Activated CD4-positive, alpha-beta T cell treated with anti-CD3 and anti-CD28 coated beads for 48 hours (primary cell): ENCODE results near the gene CPAMD8.
"Not testable (repeated sequence)": the region's sequence is repeated elsewhere in the genome, so short reads cannot be mapped to it uniquely, and the experiment has no call there.

Source experiments
- DNase-seq: peaks from one replicate; pipeline ENCODE4 v3.0.0-alpha.2; 2020

The CPAMD8 gene

DNA sequence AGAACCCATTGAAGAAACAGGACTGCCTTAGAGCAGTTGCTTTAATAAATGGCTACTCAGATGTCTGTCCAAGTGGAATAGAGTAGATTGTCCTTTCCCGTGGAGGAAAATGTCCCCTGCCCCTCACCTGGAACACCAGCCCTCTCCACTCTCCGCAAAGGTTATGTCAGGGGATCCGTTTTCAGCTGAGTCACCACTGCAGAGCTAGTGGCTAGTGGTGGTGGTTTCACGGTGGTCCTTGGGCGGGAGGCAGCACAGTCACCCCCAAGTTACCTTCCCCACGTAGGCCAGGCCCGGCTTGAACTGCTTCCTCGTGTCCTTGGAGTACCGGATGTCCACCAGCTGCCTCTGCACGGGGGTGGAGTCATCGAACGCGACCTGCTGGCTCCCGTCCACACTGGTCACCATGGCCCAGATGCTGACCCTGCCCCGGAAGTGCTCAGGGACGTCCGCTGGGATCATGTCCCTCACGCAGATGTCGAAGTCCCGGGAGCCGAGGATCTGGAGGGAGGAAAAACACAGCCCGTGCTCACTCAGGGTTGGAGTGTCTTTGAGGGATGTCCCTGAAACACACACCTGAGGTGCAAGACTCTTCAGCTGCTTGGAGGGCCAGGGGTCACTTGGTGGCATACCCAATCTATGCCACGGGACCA, 29.6 kb downstream of the CPAMD8 start:
- not testable (repeated sequence) for DNase-seq

DNA sequence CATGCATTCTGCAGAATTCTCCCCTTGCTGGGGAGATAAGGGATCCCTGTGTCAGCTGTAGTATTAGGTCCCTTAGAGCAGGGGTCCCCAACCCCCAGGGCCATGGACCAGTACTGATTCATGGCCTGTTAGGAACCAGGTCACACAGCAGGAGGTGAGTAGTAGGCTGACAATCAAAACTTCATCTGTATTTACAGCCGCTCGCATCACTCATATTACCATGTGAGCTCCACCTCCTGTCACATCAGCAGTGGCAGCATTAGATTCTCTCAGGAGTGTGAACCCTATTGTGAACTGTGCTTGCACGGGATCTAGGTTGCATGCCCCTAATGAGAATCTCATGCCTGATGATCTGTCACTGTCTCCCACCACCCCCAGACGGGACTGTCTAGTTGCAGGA, 37.9 kb downstream of the CPAMD8 start:
- DNase-seq = no peak

DNA sequence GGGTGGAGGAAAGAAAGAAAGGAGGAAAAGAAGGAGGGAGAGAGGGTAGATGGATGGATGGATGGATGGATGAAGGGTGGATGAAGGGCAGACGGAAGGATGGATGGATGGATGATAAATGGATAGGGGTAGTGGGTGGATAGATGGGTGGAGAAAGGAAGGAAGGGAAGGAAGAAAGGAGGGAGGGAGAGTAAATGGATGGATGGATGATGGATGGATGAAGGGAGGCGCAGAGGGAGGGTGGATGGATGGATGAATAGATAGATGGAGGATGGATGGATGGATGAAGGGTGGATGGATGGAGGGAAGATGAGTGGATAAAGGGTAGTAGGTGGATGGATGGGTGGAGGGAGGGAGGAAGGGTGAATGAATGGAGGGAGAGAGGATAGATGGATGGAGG, 41.2 kb downstream of the CPAMD8 start:
- no peak for DNase-seq

DNA sequence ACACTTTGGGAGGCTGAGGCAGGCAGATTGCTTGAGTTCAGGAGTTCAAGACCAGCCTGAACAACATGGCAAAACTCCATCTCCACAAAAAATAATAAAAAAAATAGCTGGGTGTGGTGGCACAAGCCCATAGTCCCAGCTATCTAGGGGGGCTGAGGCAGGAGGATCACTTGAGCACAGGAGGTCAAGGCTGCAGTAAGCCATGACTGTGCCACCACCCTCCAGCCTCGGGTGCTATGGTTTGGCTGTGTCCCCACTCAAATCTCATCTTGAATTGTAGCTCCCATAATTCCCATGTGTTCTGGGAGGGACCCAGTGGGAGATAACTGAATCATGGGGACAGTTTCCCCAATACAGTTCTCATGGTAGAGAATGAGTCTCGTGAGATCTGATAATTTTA, 44.0 kb downstream of the CPAMD8 start:
- not testable (repeated sequence) for DNase-seq

DNA sequence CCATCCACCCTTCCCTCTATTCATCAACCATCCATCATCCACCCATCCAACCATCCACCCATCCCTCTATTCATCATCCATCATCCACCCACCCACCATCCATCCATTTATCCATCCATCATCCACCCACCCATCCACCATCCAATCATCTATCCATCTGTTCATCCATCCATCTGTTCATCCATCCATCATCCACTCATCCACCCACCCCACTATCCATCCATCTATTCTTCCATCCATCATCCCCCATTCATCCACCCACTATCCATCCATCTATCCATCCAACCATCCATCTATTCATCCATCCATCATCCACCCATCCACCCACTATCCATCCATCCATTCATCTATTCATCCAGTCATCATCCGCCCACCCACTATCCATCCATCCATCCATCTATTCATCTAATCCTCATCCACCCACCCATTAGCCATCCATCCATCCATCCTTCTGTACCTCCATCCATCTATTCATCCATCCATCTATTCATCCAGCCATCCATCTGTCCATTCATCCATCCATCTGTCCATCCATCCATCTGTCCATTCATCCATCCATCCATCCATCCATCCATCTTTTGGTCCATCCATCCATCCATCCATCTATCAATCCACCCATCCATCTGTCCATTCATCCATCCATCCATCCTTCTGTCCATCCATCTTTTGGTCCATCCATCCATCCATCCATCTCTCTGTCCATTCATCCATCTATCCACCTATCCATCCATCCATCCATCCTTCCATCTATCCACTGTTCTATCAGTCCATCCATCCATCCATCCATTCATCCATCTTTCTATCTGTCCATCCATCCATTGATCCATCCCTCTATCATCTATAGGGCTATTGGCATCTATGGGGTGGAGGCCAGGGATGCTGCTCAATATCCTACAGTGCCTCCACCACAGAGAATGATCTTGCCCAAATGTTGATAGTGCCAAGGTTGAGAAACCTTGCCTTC, 47.5 kb downstream of the CPAMD8 start:
- DNase-seq = no peak

DNA sequence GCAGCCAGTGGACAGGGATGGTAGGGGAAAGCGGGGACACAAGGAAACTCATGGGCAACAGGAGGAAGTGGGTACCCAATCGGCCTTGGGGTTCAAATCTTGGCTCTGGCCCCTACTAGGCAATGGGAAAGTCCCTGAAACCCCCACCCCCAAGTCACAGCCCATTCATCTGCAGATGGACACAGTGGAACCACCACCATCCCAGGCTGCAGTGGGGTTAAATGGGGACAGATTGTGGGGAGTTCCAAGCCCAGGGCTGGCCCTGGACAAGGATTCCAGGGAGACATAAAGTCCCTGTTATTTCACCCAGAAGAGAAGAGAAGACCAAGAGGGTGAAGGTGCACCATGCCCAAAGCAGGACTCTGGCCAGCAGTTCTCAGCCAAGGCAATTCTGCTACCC, 48.5 kb downstream of the CPAMD8 start:
- DNase-seq = no peak

DNA sequence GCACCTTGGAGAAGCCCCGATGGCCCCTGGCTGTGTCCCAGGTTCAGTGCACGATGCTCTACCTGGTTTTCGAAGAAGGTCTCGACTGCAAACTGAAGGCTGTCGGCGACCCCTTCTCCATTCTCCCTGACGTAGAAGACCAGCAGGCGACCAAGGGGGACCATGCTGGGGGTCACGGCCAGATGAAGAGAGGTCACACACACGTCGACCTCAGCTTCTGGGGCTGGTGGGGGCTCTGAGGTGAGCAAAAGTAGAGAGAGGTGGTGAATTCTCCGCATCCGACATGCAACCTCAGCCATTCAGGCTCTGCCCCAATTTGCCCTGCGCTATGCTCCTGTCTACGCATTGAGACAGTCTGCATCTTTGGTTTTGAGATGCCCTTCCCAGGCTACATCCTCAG, 49.3 kb downstream of the CPAMD8 start:
- DNase-seq = no peak

DNA sequence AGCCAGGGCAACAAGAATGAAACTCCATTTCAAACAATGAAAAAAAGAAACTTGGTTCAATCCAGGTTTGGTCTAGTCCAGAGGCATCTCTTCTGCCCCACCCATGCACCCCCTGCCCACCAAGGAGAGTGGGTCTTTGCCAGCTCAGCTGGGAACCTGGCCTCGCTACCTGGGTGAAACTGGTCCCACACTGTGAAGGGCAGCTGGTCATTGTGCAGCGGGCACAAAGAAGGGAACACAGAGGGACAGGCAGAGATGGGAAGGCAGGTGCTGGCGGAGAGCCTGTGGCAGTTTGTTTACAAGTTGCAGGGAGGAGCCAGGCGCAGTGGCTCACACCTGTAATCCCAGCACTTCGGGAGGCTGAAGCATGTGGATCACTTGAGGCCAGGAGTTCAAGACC, 50.2 kb downstream of the CPAMD8 start:
- no peak for DNase-seq

DNA sequence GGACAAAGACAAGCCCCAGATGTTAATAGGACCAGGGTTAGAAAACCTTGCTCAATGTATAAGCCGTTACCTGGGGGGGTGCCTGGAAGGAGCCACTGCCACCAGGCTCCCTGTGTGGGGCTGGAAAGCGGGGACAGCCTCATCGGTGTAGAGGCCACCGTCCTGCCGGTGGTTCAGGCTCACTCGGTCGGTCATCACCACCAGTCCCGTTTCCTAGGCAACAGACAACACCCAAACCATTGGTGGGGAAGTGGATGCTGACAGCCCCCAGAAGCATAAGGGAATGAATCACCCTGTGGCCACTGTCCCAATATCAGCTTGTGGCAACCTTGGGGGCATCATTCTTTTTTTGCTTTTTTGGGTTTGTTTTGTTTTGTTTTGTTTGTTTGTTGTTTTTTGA, 55.8 kb downstream of the CPAMD8 start:
- no peak for DNase-seq

DNA sequence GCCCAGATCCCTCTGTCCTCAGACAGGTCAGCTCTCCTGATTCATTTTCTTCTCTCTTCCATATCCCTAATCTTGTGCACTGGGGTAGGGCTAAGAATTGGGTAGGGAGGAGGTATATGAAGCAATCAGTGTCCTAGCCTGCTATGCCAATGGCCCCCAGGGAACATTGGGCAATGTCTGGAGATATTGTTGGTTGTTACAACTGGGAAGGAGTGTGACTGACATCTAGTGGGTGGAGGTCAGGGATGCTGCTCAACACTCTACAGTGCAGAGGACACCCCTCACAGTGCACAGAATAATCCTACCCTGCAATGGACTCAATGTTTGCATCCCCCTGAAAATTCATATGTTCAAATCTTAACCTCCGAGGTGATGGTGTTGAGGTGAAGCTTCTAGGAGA, 57.5 kb downstream of the CPAMD8 start:
- DNase-seq = peak; percentile 4

DNA sequence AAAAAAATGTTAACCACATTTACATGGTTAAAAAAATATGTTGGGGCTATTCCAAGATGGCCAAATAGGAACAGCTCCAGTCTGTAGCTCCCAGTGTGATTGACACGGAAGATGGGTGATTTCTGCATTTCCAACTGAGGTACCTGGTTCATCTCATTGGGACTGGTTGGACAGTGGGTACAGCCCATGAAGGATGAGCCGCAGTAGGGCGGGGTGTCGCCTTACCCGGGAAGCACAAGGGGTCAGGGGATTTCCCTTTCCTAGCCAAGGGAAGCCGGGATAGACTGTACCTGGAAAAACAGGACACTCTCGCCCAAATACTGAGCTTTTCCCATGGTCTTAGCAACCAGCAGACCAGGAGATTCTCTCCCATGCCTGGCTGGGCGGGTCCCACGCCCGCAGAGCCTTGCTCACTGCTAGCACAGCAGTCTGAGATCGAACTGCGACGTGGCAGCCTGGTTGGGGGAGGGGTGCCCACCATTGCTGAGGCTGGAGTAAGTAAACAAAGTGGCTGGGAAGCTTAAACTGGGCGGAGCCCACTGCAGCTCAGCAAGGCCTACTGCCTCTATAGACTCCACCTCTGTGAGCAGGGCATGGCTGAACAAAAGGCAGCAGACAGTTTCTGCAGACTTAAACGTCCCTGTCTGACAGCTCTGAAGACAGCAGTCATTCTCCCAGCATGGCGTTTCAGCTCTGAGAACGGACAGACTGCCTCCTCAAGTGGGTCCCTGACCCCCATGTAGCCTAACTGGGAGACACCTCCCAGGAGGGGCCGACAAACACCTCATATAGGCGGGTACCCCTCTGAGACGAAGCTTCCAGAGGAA, 65.4 kb downstream of the CPAMD8 start:
- not testable (repeated sequence) for DNase-seq

DNA sequence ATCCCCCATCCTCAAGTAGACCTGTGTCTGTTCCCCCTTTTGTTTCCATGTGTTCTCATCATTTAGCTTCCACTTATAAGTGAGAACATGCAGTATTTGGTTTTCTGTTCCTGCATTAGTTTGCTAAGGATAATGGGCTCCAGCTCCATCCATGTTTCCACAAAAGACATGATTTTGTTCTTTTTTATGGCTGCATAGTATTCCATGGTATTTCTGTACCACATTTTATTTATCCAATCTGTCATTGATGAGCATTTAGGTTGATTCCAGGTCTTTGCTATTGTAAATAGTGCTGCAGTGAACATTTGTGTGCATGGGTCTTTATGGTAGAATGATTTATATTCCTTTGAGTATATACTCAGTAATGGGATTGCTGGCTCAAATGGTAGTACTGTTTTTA, 68.3 kb downstream of the CPAMD8 start:
- DNase-seq = not testable (repeated sequence)

DNA sequence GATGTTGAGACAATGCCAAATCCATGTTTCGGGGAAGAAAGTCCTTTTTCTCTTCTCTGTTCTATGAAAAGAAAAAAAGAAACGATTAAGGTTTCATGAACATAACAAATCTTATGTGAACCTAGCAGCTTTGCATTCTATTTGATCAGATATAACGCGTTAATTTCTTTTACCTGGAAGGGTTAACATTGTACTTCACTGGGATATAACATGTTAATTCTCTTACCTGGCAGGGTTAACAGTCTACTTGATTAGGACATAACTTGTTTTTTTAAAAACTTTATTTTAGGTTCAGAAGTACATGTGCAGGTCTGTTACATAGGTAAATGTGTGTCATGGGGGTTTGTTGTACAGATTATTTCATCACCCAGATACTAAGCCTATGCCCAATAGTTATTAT, 68.8 kb downstream of the CPAMD8 start:
- no peak for DNase-seq

DNA sequence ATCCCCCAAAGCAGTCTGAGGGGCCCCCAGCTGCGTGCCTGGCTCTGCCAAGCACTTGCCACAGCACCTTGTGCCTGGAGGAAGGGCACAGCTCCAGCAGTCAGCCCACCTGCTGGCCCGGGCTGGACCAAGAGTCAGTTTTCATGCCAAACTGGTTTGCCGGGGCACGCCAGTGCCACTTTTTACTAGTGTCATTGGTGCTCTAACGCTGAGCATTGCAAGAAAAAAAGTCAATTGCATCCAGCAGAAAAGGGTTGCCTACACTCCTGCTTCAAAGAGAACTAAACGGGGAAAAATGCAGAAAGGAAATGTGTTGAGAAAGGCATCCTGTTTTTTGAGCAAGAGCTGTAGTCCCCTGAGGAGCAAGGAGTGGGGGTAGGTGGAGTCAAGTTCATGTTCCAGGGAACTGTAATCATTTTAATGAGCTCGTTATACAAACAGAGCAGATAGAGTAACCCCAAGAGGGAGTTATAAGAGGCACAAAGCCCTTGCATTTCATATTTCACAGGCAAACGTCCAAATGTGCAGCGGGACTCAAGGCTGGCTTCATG, 69.4 kb downstream of the CPAMD8 start:
- no peak for DNase-seq

DNA sequence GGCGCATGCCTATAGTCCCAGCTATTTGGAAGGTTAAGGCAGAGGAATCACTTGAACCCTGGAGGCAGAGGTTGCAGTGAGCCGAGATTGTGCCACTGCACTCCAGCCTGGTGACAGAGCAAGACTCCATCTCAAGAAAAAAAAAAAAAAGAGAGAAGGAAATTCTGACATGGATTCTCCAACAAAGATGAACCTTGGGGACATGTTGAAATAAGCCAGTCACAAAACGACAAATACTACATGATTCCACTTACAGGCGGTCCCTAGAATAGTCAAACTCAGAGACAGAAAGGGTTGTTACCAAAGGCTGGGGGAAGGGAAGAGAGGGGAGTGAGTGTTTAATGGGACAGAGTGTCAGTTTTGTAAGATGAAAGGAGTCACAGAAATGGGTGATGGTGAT, 71.4 kb downstream of the CPAMD8 start:
- DNase-seq = no peak

DNA sequence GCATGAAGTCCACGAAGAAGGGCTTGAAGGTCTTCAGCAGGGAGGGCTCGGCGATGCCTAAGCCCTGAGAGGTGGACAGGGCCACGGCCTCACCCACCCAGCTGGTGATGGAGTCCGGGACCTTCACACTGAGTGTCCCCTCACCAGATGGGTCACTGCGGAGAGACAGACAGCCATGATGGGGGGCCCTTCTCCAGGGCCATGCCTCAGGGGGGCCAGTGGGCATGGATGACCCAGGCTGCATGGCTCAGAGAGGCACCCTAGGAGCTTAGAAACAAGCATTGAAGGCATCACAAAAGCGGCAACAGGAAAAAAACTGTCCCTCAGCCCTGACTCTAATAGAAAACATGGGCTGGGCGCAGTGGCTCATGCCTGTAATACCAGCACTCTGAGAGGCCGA, 74.6 kb downstream of the CPAMD8 start:
- no peak for DNase-seq

DNA sequence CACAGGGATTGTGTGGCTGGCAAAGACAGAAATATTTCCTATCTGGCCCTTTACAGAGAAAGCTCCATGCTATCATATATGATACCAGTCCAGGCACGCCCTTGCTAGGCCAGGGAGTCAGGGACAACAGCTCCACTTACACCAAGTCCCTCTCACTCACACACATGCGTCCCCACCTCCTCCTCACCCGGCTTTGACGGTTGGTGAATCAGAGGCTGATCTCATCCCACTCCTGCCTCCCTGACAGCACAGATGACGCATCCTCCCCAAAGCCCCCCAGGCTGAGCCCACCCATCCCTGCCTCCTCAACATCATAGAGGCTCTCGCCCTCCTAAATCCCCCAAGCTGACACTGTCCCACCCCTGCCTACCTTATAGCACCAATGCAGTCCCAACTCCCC, 75.1 kb downstream of the CPAMD8 start:
- DNase-seq = no peak

DNA sequence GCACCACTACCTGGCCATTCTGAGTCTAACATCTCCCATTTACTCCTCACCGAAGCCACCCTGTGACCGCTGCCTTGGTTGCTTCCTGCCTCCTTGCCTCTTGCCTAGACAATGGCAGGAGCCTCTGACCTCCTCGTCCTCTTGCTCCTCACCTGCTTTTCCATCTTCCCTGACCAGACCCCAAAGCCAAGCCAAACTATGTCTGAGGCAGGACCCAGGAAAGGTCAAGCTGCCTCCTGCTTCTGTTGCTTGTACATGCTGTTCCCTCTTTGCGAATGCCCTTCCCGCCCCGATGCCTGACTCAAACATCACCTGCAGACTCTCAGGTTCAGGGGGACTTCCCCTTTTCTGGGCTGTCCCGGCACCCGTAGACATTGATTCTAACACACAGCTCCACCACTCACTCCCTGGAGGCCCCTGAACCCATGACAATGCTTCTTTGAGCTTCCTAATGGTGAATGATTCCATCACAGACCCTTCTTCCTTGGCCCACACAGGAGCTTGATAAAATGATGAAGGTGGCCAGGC, 77.0 kb downstream of the CPAMD8 start:
- no peak for DNase-seq

DNA sequence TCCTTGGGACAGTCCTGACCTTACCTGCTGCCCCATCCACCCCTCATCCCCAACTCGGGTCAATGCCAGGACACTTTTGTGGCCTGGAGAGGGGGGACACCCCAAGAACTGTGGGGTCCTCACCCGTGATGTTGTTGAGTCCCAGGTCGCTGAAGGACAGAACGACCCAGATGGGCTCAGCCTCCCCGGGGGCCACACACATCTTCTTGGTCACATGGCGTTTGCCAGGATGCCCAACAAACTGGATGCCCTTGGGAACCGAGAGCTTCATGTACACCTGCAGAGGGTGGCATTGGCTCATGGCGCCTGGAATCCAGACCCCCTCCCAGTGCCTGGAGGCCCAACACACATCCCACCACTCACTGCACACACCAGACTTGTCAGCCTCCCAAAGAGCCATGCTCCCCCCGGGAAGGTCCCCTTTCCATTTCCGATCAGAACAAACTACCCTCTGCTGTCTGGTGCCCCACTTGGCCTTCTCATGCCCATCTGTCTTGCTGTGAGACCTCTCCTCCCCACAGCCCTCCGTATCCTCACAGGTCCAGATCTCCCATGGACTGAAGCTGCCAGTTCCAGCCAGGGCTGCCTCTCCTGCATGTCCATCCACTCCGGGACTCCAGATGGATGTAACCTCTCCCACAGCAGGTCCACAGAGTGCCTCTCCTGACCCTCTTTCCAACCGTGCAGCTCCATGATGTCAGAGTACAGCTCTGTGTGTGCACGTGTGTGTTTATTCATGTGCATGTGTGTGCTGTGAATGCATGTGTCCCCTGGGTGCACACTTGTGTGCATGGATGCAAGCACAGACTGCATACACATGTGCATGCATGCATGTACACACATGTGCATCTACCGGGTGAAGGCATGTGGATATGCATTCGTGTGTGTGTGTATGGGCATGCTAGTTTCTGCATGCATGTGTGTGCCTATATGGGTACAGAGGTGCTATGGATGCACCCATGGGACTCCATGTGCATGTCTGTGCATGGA, 79.4 kb downstream of the CPAMD8 start:
- no peak for DNase-seq

DNA sequence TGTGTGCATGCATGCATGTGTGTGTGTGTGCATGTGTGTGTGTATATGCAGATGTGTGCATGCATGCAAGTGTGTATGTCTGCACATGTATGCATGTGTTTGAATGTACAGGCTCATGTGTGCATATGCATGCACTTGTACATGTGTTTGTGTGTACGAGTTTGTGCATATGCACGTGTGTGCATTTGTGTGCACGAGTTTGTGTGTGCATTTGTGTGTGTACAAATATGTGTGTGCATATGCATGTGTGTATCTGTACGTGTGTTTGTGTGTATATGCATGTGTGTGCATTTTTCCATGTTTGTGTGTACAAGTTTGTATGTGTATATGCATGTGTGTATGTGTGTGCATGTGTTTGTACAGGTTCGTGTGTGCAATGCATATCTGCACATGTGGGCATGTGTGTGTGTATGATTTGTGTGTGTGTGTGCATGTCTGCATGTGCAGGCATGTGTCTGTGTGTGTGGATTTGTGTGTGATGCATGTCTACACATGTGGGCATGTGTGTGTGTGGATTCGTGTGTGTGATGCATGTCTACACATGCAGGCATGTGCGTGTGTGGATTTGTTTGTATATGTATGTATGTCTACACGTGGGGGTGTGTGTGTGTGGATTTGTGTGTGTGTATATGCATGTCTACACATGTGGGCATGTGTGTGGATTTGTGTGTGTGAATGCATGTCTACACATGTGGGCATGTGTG, 80.7 kb downstream of the CPAMD8 start:
- no peak for DNase-seq

DNA sequence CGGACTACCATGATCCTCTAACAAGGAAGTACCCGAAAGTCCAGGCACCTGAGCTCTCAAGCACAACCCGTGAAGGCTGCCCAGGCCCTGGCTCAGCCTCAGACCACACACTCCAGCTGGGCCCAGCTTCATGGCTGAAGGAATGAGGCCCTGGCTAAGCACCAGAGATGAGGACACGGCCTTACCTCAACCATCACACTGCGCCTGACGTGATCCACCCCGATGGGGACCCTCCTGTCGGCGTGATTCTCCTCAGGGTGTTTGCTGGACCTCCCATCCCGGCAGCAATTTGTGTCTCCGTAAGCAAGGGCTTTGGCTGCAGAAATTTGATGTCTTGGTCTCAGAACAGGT, 81.3 kb downstream of the CPAMD8 start:
- no peak for DNase-seq
